ENCODE measurements around the gene MTHFD2.
"Not testable (repeated sequence)": the region's sequence is repeated elsewhere in the genome, so short reads cannot be mapped to it uniquely, and the experiment has no call there.

MTHFD2 gene

GRCh38 chr2:74199275-74199701, 873 bp downstream of the MTHFD2 start:
- H3K9me3 ChIP-seq (ENCODE audit: insufficient read depth, low read depth, low read length) = no peaks in the 10 kb centered on the region
- H3K27me3 ChIP-seq (ENCODE audit: insufficient read depth, low read length) = no peaks in the 10 kb centered on the region
- H3K9ac ChIP-seq (ENCODE audit: low read depth, low read length) = peak overlapping the region; percentile 98
- H3K36me3 ChIP-seq (ENCODE audit: insufficient read depth, low read depth, low read length) = peaks cover 26% of the 10 kb centered on the region
- H3K27ac ChIP-seq (ENCODE audit: low read length) = peak overlapping the region; percentile 89
- H3K4me3 ChIP-seq (ENCODE audit: low read length) = peak overlapping the region; percentile 97
- H3K4me1 ChIP-seq (ENCODE audit: insufficient read depth, low read length) = peaks cover 10% of the 10 kb centered on the region

- Histone ChIP-seq H3K4me3 (ENCODE audit: low read length) (peak overlapping the region; percentile 97), H3K9me3 (ENCODE audit: insufficient read depth, low read depth, low read length) (no peaks in the 10 kb centered on the region), H3K36me3 (ENCODE audit: insufficient read depth, low read depth, low read length) (peaks cover 32% of the 10 kb centered on the region), H3K27ac (ENCODE audit: low read length) (no peak overlapping the region), H3K4me1 (ENCODE audit: insufficient read depth, low read length) (peaks cover 16% of the 10 kb centered on the region), H3K9ac (ENCODE audit: low read depth, low read length) (peak overlapping the region; percentile 98), H3K27me3 (ENCODE audit: insufficient read depth, low read length) (no peaks in the 10 kb centered on the region)
Observed at GRCh38 chr2:74199871-74200305, 1.5 kb downstream of the MTHFD2 start.

GRCh38 chr2:74201196-74201595, 2.8 kb downstream of the MTHFD2 start:
- H3K4me1 ChIP-seq (ENCODE audit: insufficient read depth, low read length) = peaks cover 22% of the 10 kb centered on the region
- H3K4me3 ChIP-seq (ENCODE audit: low read length) = peak overlapping the region; percentile 97
- H3K9ac ChIP-seq (ENCODE audit: low read depth, low read length) = peak overlapping the region; percentile 98; the same call in 1 of the 2 replicates
- peaks cover 45% of the 10 kb centered on the region for H3K36me3 ChIP-seq (ENCODE audit: insufficient read depth, low read depth, low read length)
- no peak overlapping the region for H3K27ac ChIP-seq (ENCODE audit: low read length)
- H3K9me3 ChIP-seq (ENCODE audit: insufficient read depth, low read depth, low read length) = no peaks in the 10 kb centered on the region
- H3K27me3 ChIP-seq (ENCODE audit: insufficient read depth, low read length) = no peaks in the 10 kb centered on the region

GRCh38 chr2:74201596-74201995, 3.2 kb downstream of the MTHFD2 start:
- Histone ChIP-seq H3K36me3 (ENCODE audit: insufficient read depth, low read depth, low read length) (peaks cover 49% of the 10 kb centered on the region), H3K27me3 (ENCODE audit: insufficient read depth, low read length) (no peaks in the 10 kb centered on the region), H3K4me1 (ENCODE audit: insufficient read depth, low read length) (peaks cover 24% of the 10 kb centered on the region), H3K9ac (ENCODE audit: low read depth, low read length) (peak overlapping the region; percentile 98; the same call in 1 of the 2 replicates), H3K9me3 (ENCODE audit: insufficient read depth, low read depth, low read length) (no peaks in the 10 kb centered on the region), H3K4me3 (ENCODE audit: low read length) (peak overlapping the region; percentile 97), H3K27ac (ENCODE audit: low read length) (no peak overlapping the region)

GRCh38 chr2:74204436-74204835, 6.0 kb downstream of the MTHFD2 start:
- Histone ChIP-seq H3K27ac (ENCODE audit: low read length) (no peak overlapping the region), H3K9ac (ENCODE audit: low read depth, low read length) (peak overlapping the region; percentile 47; the same call in 1 of the 2 replicates), H3K27me3 (ENCODE audit: insufficient read depth, low read length) (no peaks in the 10 kb centered on the region), H3K36me3 (ENCODE audit: insufficient read depth, low read depth, low read length) (peaks cover 77% of the 10 kb centered on the region), H3K9me3 (ENCODE audit: insufficient read depth, low read depth, low read length) (no peaks in the 10 kb centered on the region), H3K4me1 (ENCODE audit: insufficient read depth, low read length) (peaks cover 24% of the 10 kb centered on the region), H3K4me3 (ENCODE audit: low read length) (peak overlapping the region; percentile 2; the same call in 1 of the 2 replicates)

GRCh38 chr2:74205113-74205512, 6.7 kb downstream of the MTHFD2 start:
- H3K4me3 ChIP-seq (ENCODE audit: low read length) = peak overlapping the region; percentile 2; the same call in 1 of the 2 replicates
- H3K9me3 ChIP-seq (ENCODE audit: insufficient read depth, low read depth, low read length) = no peaks in the 10 kb centered on the region
- H3K4me1 ChIP-seq (ENCODE audit: insufficient read depth, low read length) = peaks cover 24% of the 10 kb centered on the region
- peaks cover 84% of the 10 kb centered on the region for H3K36me3 ChIP-seq (ENCODE audit: insufficient read depth, low read depth, low read length)
- no peak overlapping the region; the same call in 1 of the 2 replicates for H3K9ac ChIP-seq (ENCODE audit: low read depth, low read length)
- H3K27me3 ChIP-seq (ENCODE audit: insufficient read depth, low read length) = no peaks in the 10 kb centered on the region
- no peak overlapping the region for H3K27ac ChIP-seq (ENCODE audit: low read length)

GRCh38 chr2:74205596-74205995, 7.2 kb downstream of the MTHFD2 start:
- Histone ChIP-seq H3K4me1 (ENCODE audit: insufficient read depth, low read length) (peaks cover 24% of the 10 kb centered on the region), H3K9ac (ENCODE audit: low read depth, low read length) (no peak overlapping the region), H3K27me3 (ENCODE audit: insufficient read depth, low read length) (no peaks in the 10 kb centered on the region), H3K9me3 (ENCODE audit: insufficient read depth, low read depth, low read length) (no peaks in the 10 kb centered on the region), H3K4me3 (ENCODE audit: low read length) (no peak overlapping the region), H3K36me3 (ENCODE audit: insufficient read depth, low read depth, low read length) (peaks cover 89% of the 10 kb centered on the region), H3K27ac (ENCODE audit: low read length) (peak overlapping the region; percentile 37)

- no peak overlapping the region; the same call in 1 of the 2 replicates for H3K4me3 ChIP-seq (ENCODE audit: low read length)
- H3K9me3 ChIP-seq (ENCODE audit: insufficient read depth, low read depth, low read length) = no peaks in the 10 kb centered on the region
- no peaks in the 10 kb centered on the region for H3K27me3 ChIP-seq (ENCODE audit: insufficient read depth, low read length)
- H3K36me3 ChIP-seq (ENCODE audit: insufficient read depth, low read depth, low read length) = peaks cover 94% of the 10 kb centered on the region
- H3K9ac ChIP-seq (ENCODE audit: low read depth, low read length) = no peak overlapping the region
- peaks cover 21% of the 10 kb centered on the region for H3K4me1 ChIP-seq (ENCODE audit: insufficient read depth, low read length)
- peak overlapping the region; percentile 37 for H3K27ac ChIP-seq (ENCODE audit: low read length)
Observed at GRCh38 chr2:74206180-74206688, 7.8 kb downstream of the MTHFD2 start.

GRCh38 chr2:74212702-74213410, 14.4 kb downstream of the MTHFD2 start:
- H3K9me3 ChIP-seq (ENCODE audit: insufficient read depth, low read depth, low read length) = no peaks in the 10 kb centered on the region
- no peak overlapping the region for H3K4me3 ChIP-seq (ENCODE audit: low read length)
- peaks cover 100% of the 10 kb centered on the region for H3K36me3 ChIP-seq (ENCODE audit: insufficient read depth, low read depth, low read length)
- H3K27ac ChIP-seq (ENCODE audit: low read length) = no peak overlapping the region
- no peak overlapping the region for H3K9ac ChIP-seq (ENCODE audit: low read depth, low read length)
- no peaks in the 10 kb centered on the region for H3K4me1 ChIP-seq (ENCODE audit: insufficient read depth, low read length)
- no peaks in the 10 kb centered on the region for H3K27me3 ChIP-seq (ENCODE audit: insufficient read depth, low read length)

- not testable (repeated sequence) for H3K9ac ChIP-seq (ENCODE audit: low read depth, low read length); H3K9me3 ChIP-seq (ENCODE audit: insufficient read depth, low read depth, low read length); H3K27me3 ChIP-seq (ENCODE audit: insufficient read depth, low read length); H3K27ac ChIP-seq (ENCODE audit: low read length); H3K4me3 ChIP-seq (ENCODE audit: low read length); H3K4me1 ChIP-seq (ENCODE audit: insufficient read depth, low read length)
- peaks cover 93% of the 10 kb centered on the region for H3K36me3 ChIP-seq (ENCODE audit: insufficient read depth, low read depth, low read length)
Observed at GRCh38 chr2:74215771-74216170, 17.4 kb downstream of the MTHFD2 start.

GRCh38 chr2:74216642-74217041, 18.2 kb downstream of the MTHFD2 start:
- H3K9ac ChIP-seq (ENCODE audit: low read depth, low read length) = no peak overlapping the region
- H3K27ac ChIP-seq (ENCODE audit: low read length) = no peak overlapping the region
- no peaks in the 10 kb centered on the region for H3K27me3 ChIP-seq (ENCODE audit: insufficient read depth, low read length)
- H3K4me3 ChIP-seq (ENCODE audit: low read length) = no peak overlapping the region
- H3K36me3 ChIP-seq (ENCODE audit: insufficient read depth, low read depth, low read length) = peaks cover 85% of the 10 kb centered on the region
- no peaks in the 10 kb centered on the region for H3K9me3 ChIP-seq (ENCODE audit: insufficient read depth, low read depth, low read length)
- no peaks in the 10 kb centered on the region for H3K4me1 ChIP-seq (ENCODE audit: insufficient read depth, low read length)

GRCh38 chr2:74219846-74220486, 21.6 kb downstream of the MTHFD2 start:
- peaks cover 51% of the 10 kb centered on the region for H3K36me3 ChIP-seq (ENCODE audit: insufficient read depth, low read depth, low read length)
- no peaks in the 10 kb centered on the region for H3K27me3 ChIP-seq (ENCODE audit: insufficient read depth, low read length)
- no peaks in the 10 kb centered on the region for H3K9me3 ChIP-seq (ENCODE audit: insufficient read depth, low read depth, low read length)
- no peak overlapping the region for H3K27ac ChIP-seq (ENCODE audit: low read length)
- H3K9ac ChIP-seq (ENCODE audit: low read depth, low read length) = no peak overlapping the region
- H3K4me3 ChIP-seq (ENCODE audit: low read length) = no peak overlapping the region
- no peaks in the 10 kb centered on the region for H3K4me1 ChIP-seq (ENCODE audit: insufficient read depth, low read length)

All from iPS-20b (cell line).